ENCODE measurements around the gene ZNF70. TPM values are rescaled to one million over a fixed set of nuclear protein-coding genes. Genes with fewer than 3 reads are reported as not detected.

ZNF70 gene
- polyA plus RNA-seq, 1 of the 3 experiments (the other 2 are of a cell fraction): 0.77 TPM

- TF ChIP-seq MXI1 (IDR thresholded peaks at IDR 0.05; ENCODE audit: low read depth, low read length) (peak; percentile 79), RCOR1 (IDR thresholded peaks at IDR 0.05; ENCODE audit: low read length) (no peak), USF2 (IDR thresholded peaks at IDR 0.05; ENCODE audit: borderline replicate concordance, low read depth, low read length) (no peak), FOSL2 (IDR thresholded peaks at IDR 0.05; ENCODE audit: borderline replicate concordance, low read depth) (no peak), FOXJ3 (CRISPR knock-in tag; IDR thresholded peaks at IDR 0.05) (no peak), EZH2phosphoT487 (IDR thresholded peaks at IDR 0.05; ENCODE audit: borderline replicate concordance, low read depth) (no peak), MAX (IDR thresholded peaks at IDR 0.05; ENCODE audit: low read depth) (peak; percentile 81), JUND (IDR thresholded peaks at IDR 0.05) (no peak), GATA2 (CRISPR knock-in tag; IDR thresholded peaks at IDR 0.05) (no peak), CHD2 (IDR thresholded peaks at IDR 0.05; ENCODE audit: low read length, partially characterized antibody) (peak; percentile 13), GABPA (IDR thresholded peaks at IDR 0.05; ENCODE audit: low read depth) (no peak), USF1 (IDR thresholded peaks at IDR 0.05; ENCODE audit: borderline replicate concordance, low read depth) (no peak), TEAD4 (IDR thresholded peaks at IDR 0.05; ENCODE audit: borderline replicate concordance, insufficient read depth) (no peak), SIN3A (IDR thresholded peaks at IDR 0.05; ENCODE audit: borderline replicate concordance, low read depth, low read length) (peak; percentile 54; the same call in 1 of the 2 replicates), RXRA (IDR thresholded peaks at IDR 0.05; ENCODE audit: borderline replicate concordance, low read depth) (no peak), POLR2AphosphoS5 (IDR thresholded peaks at IDR 0.05; ENCODE audit: low read depth, low read length) (no peak; the same call in 1 of the 2 replicates), TCF12 (IDR thresholded peaks at IDR 0.05) (no peak), FOXM1 (IDR thresholded peaks at IDR 0.05; ENCODE audit: low read depth) (no peak), TAF1 (IDR thresholded peaks at IDR 0.05; ENCODE audit: borderline replicate concordance, low read depth, low read length) (peak; percentile 39; the same call in 1 of the 2 replicates), EP300 (IDR thresholded peaks at IDR 0.05; ENCODE audit: borderline replicate concordance in 1 of 2, low read depth in 1 of 2, low read length in 1 of 2) (no peak), ZBTB33 (IDR thresholded peaks at IDR 0.05; ENCODE audit: borderline replicate concordance, low read depth) (no peak), SMC3 (IDR thresholded peaks at IDR 0.05; ENCODE audit: low read depth, low read length) (peak; percentile 78), NRF1 (IDR thresholded peaks at IDR 0.05; ENCODE audit: low read depth, low read length) (0 out of 2 replicates have a peak, but pooled peaks have one; percentile 5)
Measured at GRCh38 chr22:23767673-23768548, 17.0 kb upstream of the ZNF70 start, which contains the start of gene CHCHD10 (continued).
